COLO668 (cell line): ENCODE data around the gene HHLA2.

ENCODE experiments used
- DNase-seq: peaks from one replicate; lab custom pipeline; 2025; ENCODE audit not compliant: unreplicated experiment; lab: John Stamatoyannopoulos, UW

HHLA2 gene

GRCh38 chr3:108416111-108416869 is 119.9 kb downstream of the HHLA2 start:
- DNase-seq = no peak

- DNase-seq = no peak
These were observed 124.6 kb downstream of the HHLA2 start for GRCh38 chr3:108420926-108421325.
